Memory B cell (primary cell): ENCODE results near the gene SLC16A3.
"Not testable (repeated sequence)": the region's sequence is repeated elsewhere in the genome, so short reads cannot be mapped to it uniquely, and the experiment has no call there.

Experiments used
- ATAC-seq: fragments of 150-1000 bp; cut with Tn5 transposase; 2 replicates; pipeline ENCODE4 v1.10.0; 2021; ENCODE audit warnings: low read depth, mild to moderate bottlenecking, moderate library complexity
- DNase-seq, 2 donors: peaks; one replicate each; pipeline ENCODE4 v3.0.0; 2022; ENCODE audit warnings: low spot score in 2 of 2
- H3K27ac Mint-ChIP-seq: one replicate; pipeline ENCODE4 v1.8.0; 2022; ENCODE audit warnings: mild to moderate bottlenecking, moderate library complexity, mixed read lengths
- H3K27me3 Mint-ChIP-seq: one replicate; pipeline ENCODE4 v1.8.0; 2022; ENCODE audit warnings: mixed read lengths
- H3K36me3 Mint-ChIP-seq: one replicate; pipeline ENCODE4 v1.8.0; 2022; ENCODE audit warnings: mild to moderate bottlenecking, mixed read lengths
- H3K4me1 Mint-ChIP-seq: one replicate; pipeline ENCODE4 v1.8.0; 2022; ENCODE audit warnings: mixed read lengths
- H3K4me3 Mint-ChIP-seq: one replicate; pipeline ENCODE4 v1.8.0; 2022; ENCODE audit warnings: mild to moderate bottlenecking, moderate library complexity, mixed read lengths
- H3K9me3 Mint-ChIP-seq: one replicate; pipeline ENCODE4 v1.8.0; 2022; ENCODE audit warnings: mixed read lengths

Gene SLC16A3

DNA sequence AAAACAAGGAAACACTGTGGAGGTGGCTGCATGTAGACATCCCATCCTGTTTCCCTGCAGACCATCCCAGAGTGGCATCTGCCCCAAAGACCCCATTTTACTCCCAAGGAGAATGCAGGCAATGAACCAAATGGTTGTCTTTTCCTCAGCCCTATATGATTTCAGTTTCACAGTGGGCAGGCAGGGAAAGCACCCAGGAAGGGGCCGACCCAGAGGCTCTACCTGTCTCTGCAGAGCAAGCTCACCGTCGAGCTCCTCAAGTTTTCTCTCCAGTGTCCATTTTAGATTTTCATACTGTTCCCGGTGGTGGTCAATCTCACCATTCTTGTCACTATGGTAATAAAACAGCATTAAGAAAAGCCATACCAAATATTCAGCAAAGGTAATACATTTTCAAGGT lies 30.8 kb upstream of the SLC16A3 start:
- peaks cover 11% of the 10 kb centered on the region for H3K4me1 Mint-ChIP-seq
- no peaks in the 10 kb centered on the region for H3K27me3 Mint-ChIP-seq
- no peak overlapping the region for H3K27ac Mint-ChIP-seq

DNA sequence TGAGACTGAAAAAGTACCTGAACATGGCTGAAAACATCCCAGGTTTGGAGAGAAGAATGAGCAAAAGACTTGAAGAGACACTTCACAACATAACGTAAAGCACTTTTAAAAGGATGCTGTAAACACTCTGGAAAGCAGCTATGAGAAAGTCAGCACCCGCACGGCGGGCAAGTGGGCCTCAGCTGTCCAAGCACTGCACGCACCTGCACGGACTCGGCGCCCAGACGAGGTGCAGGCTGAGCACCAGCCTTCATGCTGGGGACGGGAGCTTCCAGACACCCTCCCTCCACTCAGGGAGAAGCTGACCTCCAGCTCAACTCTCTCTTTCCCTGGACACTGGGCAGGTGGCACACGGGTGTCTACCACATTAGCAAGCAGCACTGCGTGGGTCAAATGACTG lies 29.3 kb upstream of the SLC16A3 start:
- ATAC-seq (no peak), DNase-seq (no peak)

More for the DNA sequence above, 30.8 kb upstream of the SLC16A3 start:
- H3K4me3 Mint-ChIP-seq = peak overlapping the region; percentile 24
- ATAC-seq = peak; percentile 91
- no peaks in the 10 kb centered on the region for H3K9me3 Mint-ChIP-seq
- DNase-seq = no peak
- H3K36me3 Mint-ChIP-seq = peaks cover 7% of the 10 kb centered on the region

DNA sequence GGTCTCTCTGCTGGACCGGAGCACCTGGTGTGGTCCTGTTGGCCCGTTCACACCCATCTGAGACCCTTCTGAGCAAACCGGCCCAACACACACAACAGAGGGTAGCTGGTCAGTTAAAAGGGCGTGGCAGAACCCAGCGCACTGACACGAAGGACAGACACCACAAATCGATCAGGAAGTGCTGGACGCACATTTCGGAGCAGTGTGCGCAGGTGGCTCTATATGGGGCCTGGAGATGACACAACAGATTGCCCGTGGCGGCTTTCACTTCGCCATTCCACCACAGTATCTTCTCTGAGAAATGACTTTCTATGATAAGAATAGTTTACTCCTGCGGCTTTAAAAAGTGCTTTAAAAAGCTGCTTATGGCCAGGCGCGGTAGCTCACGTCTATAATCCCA lies 28.7 kb upstream of the SLC16A3 start:
- H3K4me1 Mint-ChIP-seq = peaks cover 6% of the 10 kb centered on the region
- no peaks in the 10 kb centered on the region for H3K9me3 Mint-ChIP-seq
- ATAC-seq = no peak
- no peaks in the 10 kb centered on the region for H3K27me3 Mint-ChIP-seq
- peaks cover 5% of the 10 kb centered on the region for H3K36me3 Mint-ChIP-seq
- no peak overlapping the region for H3K4me3 Mint-ChIP-seq
- H3K27ac Mint-ChIP-seq = no peak overlapping the region
- no peak for DNase-seq

More for the DNA sequence above, 29.3 kb upstream of the SLC16A3 start:
- Mint-ChIP-seq H3K4me1 (peaks cover 6% of the 10 kb centered on the region), H3K4me3 (no peak overlapping the region), H3K36me3 (peaks cover 5% of the 10 kb centered on the region), H3K27me3 (no peaks in the 10 kb centered on the region), H3K9me3 (no peaks in the 10 kb centered on the region), H3K27ac (no peak overlapping the region)

DNA sequence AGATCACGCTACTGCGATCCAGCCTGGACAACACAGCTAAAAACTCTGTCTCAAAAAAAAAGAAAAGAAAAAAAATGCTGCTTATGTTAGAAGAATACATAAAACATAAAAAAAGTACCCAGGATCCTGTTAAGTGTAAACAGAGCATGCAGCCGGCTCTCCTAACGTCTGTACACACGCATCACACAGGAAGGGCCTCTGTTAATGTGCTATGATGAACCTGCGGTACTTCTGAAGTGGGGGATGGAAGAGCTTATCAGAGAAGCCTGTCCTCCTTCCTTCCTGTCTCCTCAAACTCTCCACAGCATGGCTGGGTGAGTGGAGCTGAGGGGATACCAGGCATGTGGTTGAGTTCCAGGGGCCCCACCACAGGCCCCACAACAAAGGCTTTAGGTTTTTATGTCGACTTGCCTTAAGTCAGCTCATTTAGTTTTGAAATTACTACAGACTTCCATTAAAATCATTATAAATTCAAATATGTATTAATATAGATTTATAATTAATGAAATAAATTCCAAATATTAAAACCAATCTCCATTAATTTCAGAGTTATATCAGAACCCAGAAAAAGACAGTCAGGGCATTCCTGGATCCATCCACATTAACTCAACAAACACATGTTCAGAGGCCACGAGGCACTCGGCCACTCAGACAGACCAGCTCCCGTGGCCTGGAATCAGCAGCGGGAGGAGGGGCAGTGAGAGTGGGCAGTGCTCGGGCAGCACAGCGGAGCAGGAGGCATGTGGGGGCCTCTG lies 27.9 kb upstream of the SLC16A3 start:
- H3K9me3 Mint-ChIP-seq = no peaks in the 10 kb centered on the region
- H3K36me3 Mint-ChIP-seq = peaks cover 2% of the 10 kb centered on the region
- H3K27ac Mint-ChIP-seq = no peak overlapping the region
- peaks cover 9% of the 10 kb centered on the region for H3K4me1 Mint-ChIP-seq
- no peaks in the 10 kb centered on the region for H3K27me3 Mint-ChIP-seq
- DNase-seq = no peak
- H3K4me3 Mint-ChIP-seq = no peak overlapping the region
- ATAC-seq = no peak

DNA sequence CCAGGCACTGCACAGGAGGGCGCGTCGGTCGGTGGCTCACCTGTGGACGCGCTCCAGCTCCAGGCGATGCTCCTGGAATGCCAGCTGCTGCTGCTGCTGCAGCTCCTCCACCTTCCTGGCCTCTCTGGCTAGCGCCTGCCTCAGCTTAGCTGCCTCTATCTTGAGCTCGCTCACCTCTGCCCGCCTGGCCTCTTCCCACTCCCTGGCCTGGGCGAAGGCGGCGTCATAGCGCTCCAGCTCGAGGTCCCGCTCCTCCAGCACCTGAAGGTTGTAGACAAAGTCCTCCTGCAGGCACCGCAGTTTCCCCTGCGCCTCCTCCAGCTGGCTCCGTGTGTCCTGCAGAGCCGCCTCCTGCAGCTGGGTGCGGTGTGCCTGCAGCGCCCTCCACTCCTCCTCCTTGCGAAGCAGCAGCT lies 27.3 kb upstream of the SLC16A3 start:
- Mint-ChIP-seq H3K9me3 (no peaks in the 10 kb centered on the region), H3K27ac (no peak overlapping the region), H3K4me1 (peaks cover 12% of the 10 kb centered on the region), H3K36me3 (peaks cover 2% of the 10 kb centered on the region), H3K4me3 (no peak overlapping the region), H3K27me3 (no peaks in the 10 kb centered on the region)
- DNase-seq (no peak), ATAC-seq (no peak)

DNA sequence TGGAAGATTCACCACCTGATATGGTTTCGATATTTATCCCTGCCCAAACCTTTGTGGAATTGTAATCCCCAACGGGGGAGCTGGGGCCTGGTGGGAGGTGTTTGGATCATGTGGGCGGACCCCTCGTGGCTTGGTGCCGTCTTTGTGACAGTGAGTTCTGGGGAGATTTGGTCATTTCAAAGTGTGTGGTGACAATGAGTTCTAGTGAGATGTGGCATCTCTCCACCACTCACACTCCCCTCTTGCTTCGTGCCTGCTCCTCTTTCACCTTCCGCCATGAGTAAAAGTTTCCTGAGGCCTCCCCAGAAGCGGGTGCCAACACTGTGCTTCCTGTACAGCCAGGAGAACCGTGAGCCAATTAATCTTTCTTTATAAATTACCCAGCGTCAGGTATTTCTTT lies 25.9 kb upstream of the SLC16A3 start:
- no peak for ATAC-seq
- Mint-ChIP-seq H3K27me3 (no peaks in the 10 kb centered on the region), H3K36me3 (no peaks in the 10 kb centered on the region), H3K27ac (no peak overlapping the region), H3K9me3 (no peaks in the 10 kb centered on the region), H3K4me3 (no peak overlapping the region), H3K4me1 (peaks cover 10% of the 10 kb centered on the region)
- no peak for DNase-seq

DNA sequence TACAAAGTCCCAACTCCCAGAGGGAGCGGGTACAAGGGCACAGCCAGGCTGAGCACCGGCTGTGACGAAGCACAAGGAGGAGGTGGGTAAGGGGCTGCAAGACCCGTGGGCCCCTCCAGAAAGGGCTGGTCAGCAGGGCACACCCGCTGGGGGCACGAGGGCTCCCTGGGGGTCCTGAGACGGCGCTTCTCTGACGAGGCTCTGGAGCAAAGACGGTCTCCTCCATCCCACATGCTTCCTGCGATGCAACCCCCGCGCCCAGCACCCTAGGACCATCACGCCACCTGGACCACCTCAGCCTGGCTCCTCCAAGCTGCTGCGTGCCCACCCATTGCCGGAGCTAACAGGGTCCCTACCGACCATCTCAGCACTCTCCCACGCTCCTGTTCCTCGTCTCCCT lies 24.9 kb upstream of the SLC16A3 start:
- Mint-ChIP-seq H3K27me3 (no peaks in the 10 kb centered on the region), H3K9me3 (no peaks in the 10 kb centered on the region), H3K36me3 (no peaks in the 10 kb centered on the region), H3K4me3 (no peak overlapping the region), H3K4me1 (peaks cover 8% of the 10 kb centered on the region), H3K27ac (no peak overlapping the region)
- DNase-seq = no peak
- ATAC-seq = no peak

DNA sequence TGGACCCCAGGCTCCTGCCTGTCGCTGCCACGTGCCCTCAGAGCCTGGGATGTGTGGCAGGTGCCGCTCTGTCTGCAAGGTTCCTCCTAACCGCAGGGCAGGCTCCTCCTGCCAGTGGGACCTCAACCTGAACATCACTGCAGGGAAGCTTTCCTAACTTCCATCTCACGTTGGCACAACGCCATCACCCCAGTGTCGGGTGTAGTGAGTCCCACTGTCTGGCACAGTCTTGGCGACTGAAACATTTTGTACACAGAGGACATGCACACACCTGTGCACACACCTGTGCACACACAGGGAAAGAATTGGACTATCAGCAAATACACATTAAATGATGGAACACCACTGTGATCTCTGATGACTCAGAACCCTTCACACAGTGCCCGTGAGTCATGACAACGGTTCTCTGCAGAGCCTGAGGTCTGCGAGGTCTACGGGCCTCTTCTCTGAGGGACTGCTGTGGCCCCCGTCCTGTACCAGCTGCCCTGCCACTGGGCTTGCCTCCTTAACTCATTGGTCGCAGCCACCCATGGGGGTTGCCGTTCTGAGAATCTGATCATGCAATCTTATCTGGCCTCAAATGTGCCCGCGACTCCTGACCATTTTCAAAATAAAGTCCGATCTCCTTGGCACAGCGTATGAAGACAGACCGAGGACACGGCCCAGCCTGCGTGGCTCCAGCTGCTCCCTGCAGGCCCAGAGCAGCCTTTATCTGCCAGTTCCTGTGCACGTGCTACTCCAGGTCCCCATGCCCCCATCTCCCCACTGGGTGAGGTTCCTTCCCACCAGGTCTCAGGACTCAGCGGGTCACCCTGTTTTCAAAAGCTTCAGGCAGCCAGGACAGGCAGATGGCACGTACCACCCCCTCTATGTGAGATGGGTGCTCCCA lies 23.8 kb upstream of the SLC16A3 start:
- ATAC-seq = no peak
- Mint-ChIP-seq H3K27me3 (no peaks in the 10 kb centered on the region), H3K36me3 (no peaks in the 10 kb centered on the region), H3K4me1 (peaks cover 10% of the 10 kb centered on the region), H3K4me3 (no peak overlapping the region), H3K27ac (no peak overlapping the region), H3K9me3 (no peaks in the 10 kb centered on the region)
- DNase-seq = no peak

DNA sequence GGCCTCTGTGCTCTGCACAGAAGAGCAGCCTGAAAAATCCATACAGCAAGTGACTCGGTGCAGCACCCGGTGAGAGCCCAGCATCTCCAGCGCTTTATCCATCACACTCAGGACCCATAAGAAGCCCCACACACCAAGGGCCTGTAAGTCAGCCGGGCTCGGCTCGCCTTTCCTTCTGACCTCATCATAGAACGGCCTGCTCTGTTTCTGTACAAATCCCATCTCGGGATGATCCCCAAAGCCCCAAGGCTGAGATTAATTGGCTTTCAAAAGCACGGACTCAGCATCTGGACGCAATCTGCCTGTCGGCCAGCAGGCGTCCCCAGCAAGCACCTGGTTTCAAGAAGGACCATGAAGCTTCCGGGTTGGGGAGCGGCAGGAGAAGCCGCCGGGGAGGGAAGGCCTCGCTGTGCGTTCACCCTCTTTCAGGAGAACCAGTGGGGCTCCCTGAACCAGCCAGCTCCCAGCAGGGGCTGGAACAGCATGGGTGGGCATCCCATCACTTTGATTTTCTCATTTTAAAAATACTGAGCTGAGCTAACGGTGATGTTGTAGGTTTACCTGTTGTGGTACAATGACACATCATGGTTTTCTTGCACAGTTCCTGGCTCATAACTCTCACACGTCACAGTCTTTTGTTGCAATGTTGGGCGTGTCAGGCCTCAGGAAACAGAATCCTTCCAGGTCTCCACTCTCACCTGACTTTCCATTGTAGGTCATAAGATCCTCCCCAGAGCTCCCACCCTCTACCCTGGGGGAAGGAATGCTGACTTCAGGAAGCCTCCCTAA lies 22.9 kb upstream of the SLC16A3 start:
- peak; percentile 95 for ATAC-seq
- peak; percentile 76 to 80 for DNase-seq
- Mint-ChIP-seq H3K27me3 (no peaks in the 10 kb centered on the region), H3K4me1 (peaks cover 10% of the 10 kb centered on the region), H3K4me3 (peak overlapping the region; percentile 37), H3K27ac (peak overlapping the region; percentile 93), H3K9me3 (no peaks in the 10 kb centered on the region), H3K36me3 (no peaks in the 10 kb centered on the region)

DNA sequence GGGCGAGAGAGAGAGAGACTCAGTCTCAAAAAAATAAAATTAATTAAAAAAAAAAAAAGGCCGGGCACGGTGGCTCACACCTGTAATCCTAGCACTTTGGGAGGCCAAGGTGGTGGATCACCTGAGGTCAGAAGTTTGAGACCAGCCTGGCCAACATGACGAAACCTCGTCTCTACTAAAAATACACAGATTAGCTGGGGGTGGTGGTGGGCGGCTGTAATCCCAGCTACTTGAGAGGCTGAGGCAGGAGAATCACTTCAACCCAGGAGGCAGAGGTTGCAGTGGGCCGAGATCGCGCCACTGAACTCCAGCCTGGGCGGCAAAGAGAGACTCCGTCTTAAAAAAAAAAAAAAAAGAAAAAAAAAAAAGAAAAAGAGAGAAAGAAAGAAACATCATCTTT lies 18.2 kb upstream of the SLC16A3 start:
- ATAC-seq, H3K9me3 Mint-ChIP-seq, H3K27ac Mint-ChIP-seq, H3K4me3 Mint-ChIP-seq, H3K36me3 Mint-ChIP-seq, DNase-seq, H3K27me3 Mint-ChIP-seq: not testable (repeated sequence)
- H3K4me1 Mint-ChIP-seq = peaks cover 21% of the 10 kb centered on the region

DNA sequence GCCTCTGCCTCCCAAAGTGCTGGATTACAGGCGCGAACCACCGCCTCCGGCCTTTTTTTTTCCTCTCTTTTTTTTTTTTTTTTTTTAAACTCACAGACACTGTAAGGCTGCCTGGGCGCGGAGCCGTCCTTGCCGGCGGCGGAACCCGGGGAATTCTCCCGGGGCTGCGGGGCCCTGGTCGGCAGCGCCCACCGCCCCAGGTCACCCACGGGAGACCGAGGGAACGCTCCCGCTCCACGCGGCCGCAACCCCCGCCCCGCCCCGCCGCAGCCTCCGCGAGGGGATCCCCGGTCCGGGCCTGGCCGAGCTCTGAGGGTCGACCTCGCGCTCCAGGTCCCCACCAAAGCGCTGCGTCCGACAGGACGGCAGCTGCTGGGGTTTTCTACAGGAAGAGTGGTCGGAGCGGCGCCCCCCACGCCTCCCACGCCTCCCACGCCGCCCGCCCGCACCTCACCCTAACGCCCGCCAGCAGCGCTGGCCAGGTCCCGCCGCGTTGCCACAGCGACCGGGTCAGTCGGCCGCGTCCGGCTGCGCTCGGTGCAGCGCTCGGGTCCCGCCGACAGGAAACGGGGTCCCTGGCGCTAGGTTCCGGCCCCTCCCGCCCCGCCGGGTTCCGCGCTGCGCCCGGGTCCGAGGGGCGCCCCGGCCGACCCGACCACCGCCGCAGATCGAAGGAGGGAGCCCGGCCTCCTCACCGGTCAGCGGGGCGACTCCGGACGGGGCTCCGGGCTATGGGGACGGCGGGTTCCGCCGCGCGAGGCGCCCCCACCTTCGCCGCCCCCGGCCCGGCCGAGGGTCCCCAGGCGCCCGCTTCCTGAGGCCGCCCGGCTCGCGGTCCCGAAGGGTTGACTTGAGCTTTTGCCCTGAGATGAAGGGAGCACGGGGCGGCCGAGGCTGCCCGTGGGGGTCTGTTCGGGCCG lies 16.3 kb upstream of the SLC16A3 start, which contains the start of gene CCDC57:
Gene CCDC57, minus strand, starts transcription at position 512 of the 920 bp plus-strand sequence. CDS start 10,898 bp downstream, outside the sequence.
- Mint-ChIP-seq H3K36me3 (no peaks in the 10 kb centered on the region), H3K27me3 (no peaks in the 10 kb centered on the region), H3K4me1 (peaks cover 25% of the 10 kb centered on the region), H3K4me3 (peak within 1 kb of the TSS; percentile 87), H3K9me3 (no peaks in the 10 kb centered on the region), H3K27ac (peak within 1 kb of the TSS; percentile 93)
- peak; percentile 65 to 80 for DNase-seq
- ATAC-seq = peak; percentile 56

DNA sequence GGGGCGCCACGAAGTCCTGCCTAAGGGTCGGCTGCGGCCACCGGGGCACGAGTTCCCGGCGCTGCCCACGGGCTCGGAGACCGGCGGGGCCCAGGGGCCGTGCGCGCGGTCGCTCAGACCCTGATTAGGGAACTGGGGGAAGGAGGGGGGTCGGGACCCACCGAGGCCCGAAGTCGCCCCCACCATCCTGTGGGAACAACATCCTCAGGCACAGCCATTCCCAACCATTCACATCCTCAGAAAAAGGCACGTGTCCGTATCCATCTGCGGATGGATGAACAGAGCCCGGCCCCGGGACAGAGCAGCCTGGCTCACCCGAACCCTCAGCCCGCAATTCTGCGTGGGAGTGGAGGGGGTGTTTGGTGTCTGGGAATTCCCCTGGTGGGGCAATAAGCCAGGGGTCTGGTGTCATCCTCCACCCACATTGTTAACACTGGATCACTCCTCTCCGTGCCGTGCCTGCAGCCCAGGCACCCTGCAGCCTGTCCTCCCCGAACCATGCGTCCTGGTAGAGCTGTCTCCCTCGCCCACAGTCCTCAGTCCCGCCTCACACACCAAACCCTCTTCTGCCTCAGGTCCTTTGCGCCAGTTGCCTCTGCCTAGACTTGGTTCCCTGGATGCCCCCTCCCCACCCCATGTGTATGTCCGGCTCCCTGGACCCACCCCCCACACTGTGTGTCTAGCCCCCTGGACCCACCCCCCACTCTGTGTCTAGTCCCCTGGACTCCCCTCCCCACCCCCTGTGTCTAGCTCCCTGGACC lies 15.4 kb upstream of the SLC16A3 start:
- peak overlapping the region; percentile 87 for H3K4me3 Mint-ChIP-seq
- peak overlapping the region; percentile 93 for H3K27ac Mint-ChIP-seq
- ATAC-seq (peak; percentile 23), DNase-seq (peak in 1 of 2 donors; percentile 50)
- H3K36me3 Mint-ChIP-seq = no peaks in the 10 kb centered on the region
- H3K9me3 Mint-ChIP-seq = no peaks in the 10 kb centered on the region
- H3K4me1 Mint-ChIP-seq = peaks cover 25% of the 10 kb centered on the region
- no peaks in the 10 kb centered on the region for H3K27me3 Mint-ChIP-seq
